Activated T-cell treated with anti-CD3 and anti-CD28 coated beads, Interleukin-2, amount 50 U/mL, for 4 hours (primary cell): ENCODE measurements around the gene LGALS7B. TPM values are rescaled to one million over a fixed set of nuclear protein-coding genes. Genes with fewer than 3 reads are reported as not detected.
"Not testable (repeated sequence)": the region's sequence is repeated elsewhere in the genome, so short reads cannot be mapped to it uniquely, and the experiment has no call there.

ENCODE experiments used
- ATAC-seq, 2 donors: fragments of 200-7000 bp; cut with Tn5 transposase; one replicate each; pipeline ENCODE4 v1.10.0; 2021
- DNase-seq: peaks from one replicate; pipeline ENCODE4 v3.0.0-alpha.2; 2020
- H3K27me3 Mint-ChIP-seq: one replicate; pipeline ENCODE4 v1.8.0; 2021; ENCODE audit warnings: low read depth, mixed read lengths
- H3K36me3 Mint-ChIP-seq: one replicate; pipeline ENCODE4 v1.8.0; 2022; ENCODE audit warnings: mixed read lengths; ENCODE audit not compliant: insufficient read depth
- H3K4me1 Mint-ChIP-seq: one replicate; pipeline ENCODE4 v1.8.0; 2021; ENCODE audit warnings: low read depth, mixed read lengths
- H3K4me3 Mint-ChIP-seq: one replicate; pipeline ENCODE4 v1.8.0; 2021; ENCODE audit warnings: mild to moderate bottlenecking, moderate library complexity, mixed read lengths
- H3K9me3 Mint-ChIP-seq: one replicate; pipeline ENCODE4 v1.8.0; 2021; ENCODE audit warnings: mixed read lengths
- total RNA-seq, 3 donors: library from RNA; stranded (reverse); gene quantifications; one replicate each; pipeline ENCODE4 v1.2.1, GENCODE V29; 2021

LGALS7B gene
- total RNA-seq, 3 donors from 2014 or later, result not detected

GRCh38 chr19:38799104-38799503 is 10.1 kb downstream of the LGALS7B start:
- ATAC-seq (no peak), DNase-seq (no peak)
- H3K36me3 Mint-ChIP-seq, result no peaks in the 10 kb centered on the region
- H3K9me3 Mint-ChIP-seq, result no peaks in the 10 kb centered on the region
- H3K27me3 Mint-ChIP-seq, result no peaks in the 10 kb centered on the region
- no peak overlapping the region for H3K4me3 Mint-ChIP-seq
- H3K4me1 Mint-ChIP-seq, result no peaks in the 10 kb centered on the region

GRCh38 chr19:38800577-38801347 is 11.8 kb downstream of the LGALS7B start:
- ATAC-seq (no peak), DNase-seq (no peak)
- no peak overlapping the region for H3K4me3 Mint-ChIP-seq
- H3K9me3 Mint-ChIP-seq, result no peaks in the 10 kb centered on the region
- no peaks in the 10 kb centered on the region for H3K36me3 Mint-ChIP-seq
- peaks cover 4% of the 10 kb centered on the region for H3K4me1 Mint-ChIP-seq
- H3K27me3 Mint-ChIP-seq, result no peaks in the 10 kb centered on the region

- no peak overlapping the region for H3K4me3 Mint-ChIP-seq
- no peaks in the 10 kb centered on the region for H3K36me3 Mint-ChIP-seq
Measured at GRCh38 chr19:38801359-38802095, 12.5 kb downstream of the LGALS7B start.

DNA sequence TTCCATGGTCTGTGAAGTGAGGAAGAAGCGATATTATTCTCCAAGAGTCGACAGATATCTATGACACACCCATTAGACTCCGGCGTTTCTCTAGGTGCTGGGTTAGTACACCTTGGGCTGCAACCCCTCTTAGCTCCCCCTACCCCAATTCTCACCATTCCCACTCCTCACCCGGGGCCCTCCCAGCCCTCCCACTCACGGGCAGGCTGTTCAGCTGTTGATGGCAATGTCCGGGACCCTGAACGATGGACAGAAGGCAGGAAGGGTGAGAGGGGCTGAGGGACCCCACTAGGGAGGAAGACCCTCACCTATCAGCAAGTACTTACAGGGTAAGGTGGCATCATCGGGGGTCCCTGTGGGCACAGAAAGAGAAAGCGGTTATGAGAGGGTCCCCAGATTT is 14.5 kb downstream of the LGALS7B start:
- H3K9me3 Mint-ChIP-seq, result no peaks in the 10 kb centered on the region
- DNase-seq (no peak), ATAC-seq (no peak)
- H3K4me1 Mint-ChIP-seq, result peaks cover 4% of the 10 kb centered on the region
- H3K27me3 Mint-ChIP-seq, result no peaks in the 10 kb centered on the region
- H3K36me3 Mint-ChIP-seq, result no peaks in the 10 kb centered on the region
- H3K4me3 Mint-ChIP-seq, result no peak overlapping the region

More at GRCh38 chr19:38801359-38802095, 12.5 kb downstream of the LGALS7B start:
- peaks cover 4% of the 10 kb centered on the region for H3K4me1 Mint-ChIP-seq
- no peaks in the 10 kb centered on the region for H3K27me3 Mint-ChIP-seq
- no peak for DNase-seq
- no peaks in the 10 kb centered on the region for H3K9me3 Mint-ChIP-seq
- no peak for ATAC-seq

DNA sequence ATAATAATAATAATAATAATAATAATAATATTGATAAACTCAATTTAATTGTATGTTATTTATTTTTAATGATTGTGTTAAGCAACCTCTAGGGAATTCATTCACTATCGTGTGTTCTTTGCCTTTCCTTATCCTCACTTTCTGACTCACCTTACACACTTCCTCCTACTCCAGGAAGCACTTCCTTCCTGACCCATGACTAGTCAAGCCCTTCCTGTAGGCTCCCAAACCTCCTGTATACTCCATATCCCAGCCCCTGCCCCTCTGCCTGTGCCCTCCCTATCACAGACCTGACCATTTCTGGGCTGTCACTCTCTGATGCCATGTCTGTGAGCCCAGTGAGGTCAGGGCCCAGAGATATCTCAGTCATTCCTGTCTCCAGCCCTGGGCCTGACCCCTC is 16.2 kb downstream of the LGALS7B start:
- H3K27me3 Mint-ChIP-seq, result no peaks in the 10 kb centered on the region
- H3K9me3 Mint-ChIP-seq, result no peaks in the 10 kb centered on the region
- peaks cover 4% of the 10 kb centered on the region for H3K4me1 Mint-ChIP-seq
- H3K36me3 Mint-ChIP-seq, result no peaks in the 10 kb centered on the region
- no peak for ATAC-seq
- no peak for DNase-seq
- H3K4me3 Mint-ChIP-seq, result no peak overlapping the region

DNA sequence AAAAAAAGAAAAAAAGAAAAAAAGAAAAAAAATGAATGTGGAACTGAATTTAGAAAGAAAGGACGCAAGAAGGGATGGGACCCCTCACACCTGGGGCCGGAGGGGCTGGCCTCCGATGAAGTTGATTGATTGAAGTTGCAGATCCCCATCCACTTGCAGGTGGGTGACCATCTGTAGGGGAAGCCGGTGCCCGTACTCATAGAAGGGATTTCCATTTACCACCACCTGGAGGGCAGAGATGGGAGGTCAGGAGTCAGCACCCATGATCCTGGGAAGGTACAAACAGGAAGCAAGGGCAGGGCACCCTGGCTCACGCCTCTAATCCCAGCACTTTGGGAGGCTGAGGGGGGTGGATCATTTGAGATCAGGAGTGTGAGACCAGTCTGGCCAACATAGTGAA is 17.4 kb downstream of the LGALS7B start:
- Mint-ChIP-seq H3K9me3 (no peaks in the 10 kb centered on the region), H3K36me3 (no peaks in the 10 kb centered on the region), H3K4me1 (peaks cover 4% of the 10 kb centered on the region), H3K4me3 (no peak overlapping the region), H3K27me3 (no peaks in the 10 kb centered on the region)
- DNase-seq (no peak), ATAC-seq (no peak)

- H3K36me3 Mint-ChIP-seq, ATAC-seq, H3K4me1 Mint-ChIP-seq, H3K27me3 Mint-ChIP-seq, DNase-seq, H3K9me3 Mint-ChIP-seq, H3K4me3 Mint-ChIP-seq: not testable (repeated sequence)
Measured at GRCh38 chr19:38807374-38808098, 18.5 kb downstream of the LGALS7B start.

DNA sequence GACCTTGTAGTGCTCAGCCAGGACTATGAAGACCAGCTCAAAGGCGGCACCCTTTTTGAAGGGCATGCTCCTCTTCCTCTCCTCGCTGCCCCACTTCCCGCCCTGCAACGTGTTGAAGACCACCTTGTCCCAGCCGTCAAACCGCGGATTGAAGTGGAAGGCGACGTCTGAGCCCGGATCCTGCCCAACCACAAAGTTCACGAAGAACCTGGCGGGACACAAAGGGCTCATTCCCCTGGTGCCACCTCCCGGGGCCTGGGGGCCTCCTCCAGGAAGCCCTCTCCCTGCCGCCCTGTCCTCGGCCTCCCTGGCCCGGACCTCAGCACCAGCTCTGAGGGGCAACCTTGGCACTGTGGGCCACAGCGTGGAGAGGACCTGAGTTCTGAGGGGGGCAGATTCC is 19.7 kb downstream of the LGALS7B start:
- H3K9me3 Mint-ChIP-seq, result no peaks in the 10 kb centered on the region
- H3K27me3 Mint-ChIP-seq, result no peaks in the 10 kb centered on the region

GRCh38 chr19:38809592-38810252 is 20.7 kb downstream of the LGALS7B start:
- no peak for ATAC-seq
- Mint-ChIP-seq H3K27me3 (no peaks in the 10 kb centered on the region), H3K4me3 (no peak overlapping the region), H3K9me3 (no peaks in the 10 kb centered on the region), H3K36me3 (no peaks in the 10 kb centered on the region), H3K4me1 (peaks cover 4% of the 10 kb centered on the region)
- DNase-seq, result no peak

More for the DNA sequence above, 19.7 kb downstream of the LGALS7B start:
- Mint-ChIP-seq H3K36me3 (no peaks in the 10 kb centered on the region), H3K4me3 (no peak overlapping the region), H3K4me1 (peaks cover 4% of the 10 kb centered on the region)
- ATAC-seq, result no peak
- DNase-seq, result no peak

DNA sequence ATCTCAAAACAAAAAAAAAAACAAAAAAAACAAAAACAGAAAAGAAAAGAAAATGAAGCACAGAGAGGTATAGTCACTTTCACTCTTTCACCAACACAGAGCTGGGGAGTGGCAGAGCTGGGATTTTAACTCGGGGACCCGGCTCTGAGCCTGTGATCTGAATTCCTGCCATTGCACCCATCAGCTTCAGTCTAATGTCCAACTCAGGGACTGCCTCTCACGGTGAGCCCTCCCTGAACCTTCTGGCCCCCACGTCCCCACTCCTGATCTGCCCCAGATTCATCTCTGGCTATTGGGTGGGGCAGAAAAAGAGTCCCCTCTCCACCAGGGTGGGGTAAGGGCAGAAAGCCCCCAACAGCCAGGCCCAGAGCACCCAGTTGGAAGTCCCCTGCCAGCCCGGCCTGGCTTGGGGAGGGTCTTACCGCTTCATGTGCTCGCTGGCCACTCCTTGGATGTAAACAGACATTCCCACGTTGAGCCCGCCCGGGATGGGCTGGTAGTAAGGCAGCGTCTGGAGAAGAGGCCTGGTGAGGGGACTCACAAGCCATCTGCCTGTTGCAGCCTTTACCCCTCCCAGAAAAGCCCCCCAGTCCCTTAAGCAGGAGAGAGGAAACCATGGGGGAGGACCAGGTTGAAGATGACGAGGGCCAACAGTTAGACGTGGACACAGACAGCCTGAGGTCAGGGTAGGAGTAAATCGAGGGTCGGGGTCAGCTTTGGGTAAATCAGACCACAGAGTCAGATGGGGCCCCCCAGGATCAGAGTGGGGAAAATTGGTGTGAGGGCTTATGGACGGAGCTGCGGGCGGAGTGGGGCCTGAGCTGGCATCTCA is 23.2 kb downstream of the LGALS7B start:
- no peaks in the 10 kb centered on the region for H3K4me1 Mint-ChIP-seq
- no peak for ATAC-seq
- no peaks in the 10 kb centered on the region for H3K27me3 Mint-ChIP-seq

DNA sequence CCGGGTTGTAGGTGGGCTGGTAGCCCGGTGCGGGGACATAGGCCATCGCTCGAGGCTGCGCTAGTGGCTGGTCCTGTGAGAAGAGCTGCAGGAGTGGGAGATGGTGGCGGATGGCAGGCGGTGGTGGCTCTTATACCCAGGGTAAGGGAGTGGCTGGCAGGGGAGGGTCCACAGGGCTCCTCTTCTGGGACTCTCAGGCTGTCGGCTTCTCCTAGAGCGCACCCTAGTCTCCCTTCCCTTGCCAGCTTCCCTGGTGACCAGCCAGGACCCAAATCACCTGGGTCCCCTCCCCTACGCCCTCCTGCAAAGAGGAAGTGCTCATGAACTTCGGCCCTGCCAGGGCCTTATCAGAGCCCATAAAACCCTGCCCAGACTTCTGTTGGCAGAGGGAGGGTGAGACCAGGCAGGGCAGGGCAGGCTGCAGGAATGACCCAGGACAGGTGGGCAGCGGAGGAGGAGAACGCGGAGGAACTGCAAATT is 23.9 kb downstream of the LGALS7B start, which contains the start of gene LGALS4:
Gene LGALS4, minus strand, starts transcription at position 105 of the 480 bp plus-strand sequence. Its CDS starts 59 bp downstream, at position 46.
- Mint-ChIP-seq H3K4me3 (no peak within 1 kb of the TSS), H3K4me1 (no peaks in the 10 kb centered on the region), H3K9me3 (no peaks in the 10 kb centered on the region), H3K36me3 (peaks cover 12% of the 10 kb centered on the region), H3K27me3 (no peaks in the 10 kb centered on the region)
- DNase-seq (no peak), ATAC-seq (no peak)

More for the DNA sequence above, 23.2 kb downstream of the LGALS7B start:
- H3K4me3 Mint-ChIP-seq, result no peak overlapping the region
- no peak for DNase-seq
- no peaks in the 10 kb centered on the region for H3K9me3 Mint-ChIP-seq
- H3K36me3 Mint-ChIP-seq, result peaks cover 10% of the 10 kb centered on the region

DNA sequence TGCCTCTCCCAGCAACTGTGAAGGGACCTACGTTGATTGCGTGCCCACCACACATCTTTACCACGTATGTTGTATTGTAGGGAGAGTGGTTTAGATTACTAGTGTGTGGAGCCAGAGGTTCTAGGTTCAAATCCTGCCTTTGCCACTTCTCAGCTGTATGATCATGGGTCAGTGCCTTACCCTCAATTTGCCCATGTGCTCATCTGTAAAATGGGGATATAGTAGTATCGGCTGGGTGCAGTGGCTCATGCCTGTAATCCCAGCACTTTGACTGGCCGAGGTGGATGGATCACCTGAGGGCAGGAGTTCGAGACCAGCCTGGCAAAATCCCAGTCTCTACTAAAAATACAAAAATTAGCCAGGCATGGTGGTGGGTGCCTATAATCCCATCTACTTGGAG is 24.3 kb downstream of the LGALS7B start:
- no peak overlapping the region for H3K4me3 Mint-ChIP-seq
- H3K27me3 Mint-ChIP-seq, result no peaks in the 10 kb centered on the region
- ATAC-seq (no peak), DNase-seq (no peak)
- no peaks in the 10 kb centered on the region for H3K9me3 Mint-ChIP-seq
- H3K4me1 Mint-ChIP-seq, result no peaks in the 10 kb centered on the region
- H3K36me3 Mint-ChIP-seq, result peaks cover 12% of the 10 kb centered on the region

DNA sequence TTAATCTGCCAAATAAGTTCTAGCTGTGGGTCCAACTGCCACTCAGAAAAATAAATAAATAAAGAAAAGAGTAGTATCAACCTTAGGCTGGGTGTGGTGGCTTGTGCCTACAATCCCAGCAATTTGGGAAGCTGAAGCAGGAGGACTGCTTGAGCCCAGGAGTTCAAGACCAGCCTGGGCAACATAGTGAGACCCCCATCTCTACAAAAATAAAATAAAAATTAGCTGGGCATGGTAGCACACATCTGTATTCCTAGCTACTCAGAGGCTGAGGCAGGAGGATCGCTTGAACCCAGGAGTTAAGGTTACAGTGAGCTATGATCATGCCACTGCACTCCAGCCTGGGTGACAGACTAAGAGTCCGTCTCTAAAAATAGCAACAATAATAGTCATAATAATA is 24.9 kb downstream of the LGALS7B start:
- not testable (repeated sequence) for H3K9me3 Mint-ChIP-seq, H3K27me3 Mint-ChIP-seq, ATAC-seq, H3K4me1 Mint-ChIP-seq, H3K4me3 Mint-ChIP-seq, DNase-seq
- H3K36me3 Mint-ChIP-seq, result peaks cover 12% of the 10 kb centered on the region
